HepG2 (cell line): ENCODE measurements around the gene NAPB. TPM values are rescaled to one million over a fixed set of nuclear protein-coding genes. Genes with fewer than 3 reads are reported as not detected.
A peak's percentile ranks its signal among the peaks of the same experiment; 100 is the strongest.

Experiments used
- DDIT3 ChIP-seq: sonication (generic); formaldehyde crosslinking; IDR thresholded peaks from 2 replicates; pipeline ENCODE4 v1.4.0; 2020; ENCODE audit warnings: mild to moderate bottlenecking, missing genetic modification reagents
- HES4 ChIP-seq: sonication (generic); formaldehyde crosslinking; IDR thresholded peaks from 2 replicates; pipeline ENCODE4 v1.9.0; 2021; ENCODE audit warnings: mild to moderate bottlenecking, missing genetic modification reagents, borderline replicate concordance
- RORA ChIP-seq: sonication (generic); formaldehyde crosslinking; IDR thresholded peaks from 2 replicates; pipeline ENCODE4 v1.5.0; 2020; ENCODE audit warnings: mild to moderate bottlenecking, missing genetic modification reagents, moderate library complexity
- TERF1 ChIP-seq: sonication (generic); formaldehyde crosslinking; IDR thresholded peaks from 2 replicates; pipeline ENCODE4 v1.8.0; 2022; ENCODE audit warnings: mild to moderate bottlenecking, missing genetic modification reagents, moderate library complexity
- XRCC5 ChIP-seq: fragments of 200-400 bp; formaldehyde crosslinking; optimal IDR thresholded peaks from 2 replicates; pipeline ENCODE3; 2017; ENCODE audit warnings: mild to moderate bottlenecking, low read length
- ZHX2 ChIP-seq, 2 experiments: sonication (generic) in 1 of 2; formaldehyde crosslinking in 1 of 2; IDR thresholded peaks; 2 replicates each; pipeline versions ENCODE4 v1.6.1 to v1.9.0; 2014 to 2022; ENCODE audit warnings: antibody characterized with exemption in 1 of 2, borderline replicate concordance in 1 of 2, inconsistent platforms in 1 of 2, low read depth in 1 of 2, missing genetic modification reagents in 1 of 2
- ZNF207 ChIP-seq: fragments of 450-650 bp; IDR thresholded peaks from 2 replicates; pipeline ENCODE4 v1.6.1; 2016; ENCODE audit warnings: antibody characterized with exemption, borderline replicate concordance
- ZNF232 ChIP-seq: sonication (generic); formaldehyde crosslinking; IDR thresholded peaks from 2 replicates; pipeline ENCODE4 v1.4.0; 2020; ENCODE audit warnings: missing genetic modification reagents, borderline replicate concordance
- ZNF574 ChIP-seq: sonication (generic); formaldehyde crosslinking; IDR thresholded peaks from 2 replicates; pipeline ENCODE4 v1.4.0; 2020; ENCODE audit warnings: missing genetic modification reagents
- polyA plus RNA-seq, 8 experiments: library from polyadenylated mRNA; depleted of rRNA in 3 of 8; stranded (reverse) in 7 of 8; unstranded in 1 of 8; fragments of >200 nt; fragmentation: Illumina TruSeq in 4 of 8; extraction: Trizol in 4 of 8; gene quantifications; 2 replicates each; pipeline versions ENCODE4 v1.2.1 to v1.2.3, GENCODE V29; 2011 to 2016; ENCODE audit warnings: low read depth in 4 of 8, missing spikeins in 1 of 8, mixed read lengths in 1 of 8; ENCODE audit not compliant: insufficient read depth in 1 of 8
- total RNA-seq, 5 experiments: library from RNA; depleted of rRNA; stranded (reverse); fragments of >200 nt; fragmentation: Illumina TruSeq; extraction: Trizol; gene quantifications; 2 replicates each; pipeline ENCODE4 v1.2.3, GENCODE V29; 2016; ENCODE audit warnings: low read depth in 1 of 5

The NAPB gene
- total and polyA plus RNA-seq, 2 of the 13 experiments (the other 11 are each of a cell fraction or from before 2014, with no cell fraction given) = 15.2 to 16.1 TPM

GRCh38 chr20:23420943-23421931, at the start of gene NAPB (continued):
- TF ChIP-seq ZNF574 (peak; percentile 88), DDIT3 (CRISPR knock-in tag) (no peak), ZNF232 (peak; percentile 66; the same call in 1 of the 2 replicates), TERF1 (CRISPR knock-in tag) (no peak), ZHX2 (IDR thresholded peaks at IDR 0.05; ENCODE audit: low read depth) (peak; percentile 73), ZHX2 (CRISPR knock-in tag; IDR thresholded peaks at IDR 0.05; ENCODE audit: borderline replicate concordance) (peak; percentile 64; the same call in 1 of the 2 replicates), HES4 (0 out of 2 replicates have a peak, but pooled peaks have one; percentile 83), XRCC5 (peak; percentile 96), ZNF207 (no peak), RORA (CRISPR knock-in tag) (no peak)
